ENCODE measurements around the gene SPATA24. TPM values are rescaled to one million over a fixed set of nuclear protein-coding genes. Genes with fewer than 3 reads are reported as not detected.

The SPATA24 gene
- total RNA-seq, 1 experiment from 2014 or later, result 3.1 TPM

DNA sequence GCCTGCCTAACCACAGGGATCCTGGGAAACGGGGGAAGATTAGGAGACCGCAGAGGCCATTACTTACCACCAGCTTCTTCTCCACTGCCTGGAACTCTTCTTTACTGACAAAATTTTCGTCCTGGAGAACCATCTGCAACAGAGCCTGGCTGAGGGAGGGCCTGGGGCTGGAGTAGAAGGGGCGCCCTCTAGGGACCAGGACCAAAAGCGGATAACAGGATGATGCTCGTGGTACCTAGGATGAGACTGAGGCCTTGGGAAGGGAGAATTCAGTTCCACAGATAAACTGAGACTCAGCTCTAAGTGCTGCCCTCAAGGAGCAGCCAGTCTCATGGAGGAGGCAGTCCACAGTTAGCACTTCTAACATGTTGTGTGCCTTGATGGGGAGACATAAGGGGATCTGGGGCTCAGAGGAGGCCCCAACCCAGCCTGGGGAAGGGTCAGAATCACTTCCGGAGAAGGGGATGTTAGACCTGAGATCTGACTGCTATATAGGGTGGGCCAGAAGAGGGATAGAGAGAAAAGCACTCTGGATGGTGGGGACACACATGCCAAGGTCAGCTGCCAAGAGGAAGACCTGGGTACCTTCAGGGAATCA lies 1.2 kb downstream of the SPATA24 start (continued):
- no peak for TF ChIP-seq REST (IDR thresholded peaks at IDR 0.05; ENCODE audit: low read depth)

- Histone ChIP-seq H3K27ac (ENCODE audit: low read depth, low read length) (no peak overlapping the region), H3K4me3 (replicated peaks in 1 of 2; ENCODE audit: low read depth in 1 of 2, low read length in 2 of 2) (no peak overlapping the region), H3K4me2 (ENCODE audit: low read length) (no peak overlapping the region), H3K9me2 (ENCODE audit: insufficient read depth) (no peaks in the 10 kb centered on the region), H3K4me1 (ENCODE audit: control insufficient read depth in 1 of 2, insufficient read depth in 2 of 2, low read length in 2 of 2) (peaks cover 11 to 24% of the 10 kb centered on the region in 2 experiments), H3K9ac (ENCODE audit: low read length) (no peak overlapping the region), H4K20me1 (ENCODE audit: insufficient read depth) (no peaks in the 10 kb centered on the region), H3K9me3 (ENCODE audit: control insufficient read depth in 1 of 2, insufficient read depth in 1 of 2, low read depth in 1 of 2, low read length in 2 of 2) (no peaks in the 10 kb centered on the region), H3K27me3 (ENCODE audit: insufficient read depth, low read length) (no peaks in the 10 kb centered on the region), H3K36me3 (ENCODE audit: control insufficient read depth in 1 of 2, insufficient read depth in 2 of 2, low read length in 2 of 2) (no peaks in the 10 kb centered on the region), H2AFZ (ENCODE audit: low read depth, low read length, poor library complexity, severe bottlenecking) (no peak overlapping the region), H3K79me2 (ENCODE audit: insufficient read depth, low read length) (no peaks in the 10 kb centered on the region)
- intact Hi-C loops (cut with micrococcal nuclease), result no loop called here
- CTCF ChIA-PET, result interaction anchor here (1.3 kb wide), 1 partner anchor 9 kb away, joined by 10 read pairs; no protein-coding TSS in a partner anchor
- no peak for ATAC-seq
- no TSS peak for BruUV-seq (replicated peaks)
- no peak for DNase-seq (ENCODE audit: low read depth, low spot score)
- POLR2A ChIA-PET, result no interaction called here
- RAD21 ChIA-PET (ENCODE audit: low non-redundant PET in 1 of 2, low total read pairs in 2 of 2, uncharacterized antibody in 2 of 2, unreplicated experiment in 2 of 2), result no interaction called here
- TF ChIP-seq RAD21 (IDR thresholded peaks at IDR 0.05; ENCODE audit: low read depth) (no peak), ZNF274 (IDR thresholded peaks at IDR 0.05; ENCODE audit: low read depth, low read length) (no peak), SRF (IDR thresholded peaks at IDR 0.05; ENCODE audit: low read depth) (no peak), CTCF (IDR thresholded peaks at IDR 0.05 in 2 of 3, conservative IDR thresholded peaks at IDR 0.05 in 1 of 3; ENCODE audit: borderline replicate concordance in 1 of 3, insufficient read depth in 1 of 3, low read depth in 2 of 3, low read length in 2 of 3) (no peak), ELF1 (IDR thresholded peaks at IDR 0.05; ENCODE audit: borderline replicate concordance, low read depth) (no peak), ATF3 (IDR thresholded peaks at IDR 0.05) (no peak), TCF7L2 (IDR thresholded peaks at IDR 0.05; ENCODE audit: borderline replicate concordance, extremely low read depth, insufficient read depth, insufficient read length) (no peak), MAX (IDR thresholded peaks at IDR 0.05) (no peak), CBX3 (IDR thresholded peaks at IDR 0.05; ENCODE audit: low read depth) (no peak), ZBTB33 (IDR thresholded peaks at IDR 0.05; ENCODE audit: extremely low read depth, insufficient replicate concordance, low read length) (no peak), SP1 (IDR thresholded peaks at IDR 0.05; ENCODE audit: low read depth) (no peak), SIN3A (IDR thresholded peaks at IDR 0.05; ENCODE audit: low read depth) (no peak)
These were observed 2.3 kb downstream of the SPATA24 start for GRCh38 chr5:139401546-139401945.
